GM19351 (cell line): Measurements from ENCODE around the gene MARS1.
"Not testable (repeated sequence)": the region's sequence is repeated elsewhere in the genome, so short reads cannot be mapped to it uniquely, and the experiment has no call there.

Experiments used
- ATAC-seq: cut with Tn5 transposase; IDR thresholded peaks from one replicate; pipeline ENCODE4 v1.9.1; 2021; ENCODE audit warnings: mild to moderate bottlenecking, moderate library complexity; ENCODE audit not compliant: unreplicated experiment

Gene MARS1

GRCh38 chr12:57515408-57515933 lies 27.6 kb downstream of the MARS1 start:
- no peak for ATAC-seq

DNA sequence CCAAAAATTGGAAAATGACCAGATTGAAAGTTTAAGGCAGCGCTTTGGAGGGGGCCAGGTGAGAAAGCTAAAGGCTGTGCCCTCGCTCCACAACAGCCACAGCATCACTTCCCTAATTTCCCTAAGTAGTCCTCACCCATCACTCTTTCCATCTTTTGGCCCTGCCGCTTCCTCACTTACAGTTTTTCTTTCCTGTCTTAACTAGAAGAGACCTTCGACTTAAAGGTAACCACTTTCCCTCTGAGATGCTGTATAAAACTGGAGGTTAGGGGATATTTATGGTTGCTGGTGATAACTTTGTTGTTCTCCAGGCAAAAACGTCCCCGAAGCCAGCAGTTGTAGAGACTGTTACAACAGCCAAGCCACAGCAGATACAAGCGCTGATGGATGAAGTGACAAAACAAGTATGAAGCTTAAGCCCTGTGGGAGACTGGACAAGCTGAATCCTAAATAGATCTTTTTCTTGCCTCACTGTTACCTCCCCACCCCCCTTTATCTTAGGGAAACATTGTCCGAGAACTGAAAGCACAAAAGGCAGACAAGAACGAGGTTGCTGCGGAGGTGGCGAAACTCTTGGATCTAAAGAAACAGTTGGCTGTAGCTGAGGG lies 28.2 kb downstream of the MARS1 start:
- no peak for ATAC-seq

DNA sequence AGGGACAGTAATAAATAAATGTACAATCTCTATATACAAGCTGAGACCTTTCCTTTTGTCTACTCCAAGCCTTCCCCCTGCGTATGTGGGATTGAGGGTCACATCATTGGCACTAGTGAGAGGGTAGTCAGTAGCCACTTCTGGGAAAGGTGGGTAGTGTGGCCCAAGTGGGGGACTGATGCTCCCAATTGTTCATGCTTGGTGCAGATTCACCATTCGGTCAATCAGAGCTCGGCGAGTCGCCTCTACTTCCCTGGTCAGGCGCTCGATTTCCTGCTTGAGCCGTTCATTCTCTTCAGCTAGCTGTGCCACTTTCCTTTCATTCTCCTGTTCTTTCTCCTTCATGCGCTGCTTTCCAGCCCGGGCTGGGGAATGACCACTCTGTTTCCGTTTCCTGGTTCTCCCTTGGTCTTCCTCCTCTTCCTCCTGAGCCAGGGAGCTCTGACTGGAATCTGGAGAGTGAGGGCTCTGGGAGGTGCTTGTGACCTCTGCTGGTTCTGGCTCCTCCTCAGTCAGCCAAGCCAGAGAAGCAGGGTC lies 28.8 kb downstream of the MARS1 start:
- ATAC-seq = no peak

DNA sequence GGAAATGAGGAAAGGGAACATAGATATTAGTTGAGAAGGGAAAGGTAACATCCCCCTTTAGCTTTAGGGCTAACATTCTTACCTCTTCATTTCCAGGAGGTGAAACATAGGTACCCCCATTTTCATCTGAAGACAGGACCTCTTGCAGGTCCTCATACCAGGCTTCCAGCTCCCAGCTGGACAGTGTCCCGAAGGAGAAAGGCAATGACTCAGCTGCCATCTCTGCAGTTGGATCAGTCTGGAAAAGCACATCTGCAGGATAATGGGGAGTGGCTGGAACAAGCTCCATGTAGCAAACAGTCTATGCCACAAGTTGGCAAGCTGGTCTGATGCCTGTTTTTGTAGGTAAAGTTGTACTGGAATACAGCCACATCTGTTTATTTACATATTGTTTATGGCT lies 29.3 kb downstream of the MARS1 start:
- ATAC-seq = no peak

DNA sequence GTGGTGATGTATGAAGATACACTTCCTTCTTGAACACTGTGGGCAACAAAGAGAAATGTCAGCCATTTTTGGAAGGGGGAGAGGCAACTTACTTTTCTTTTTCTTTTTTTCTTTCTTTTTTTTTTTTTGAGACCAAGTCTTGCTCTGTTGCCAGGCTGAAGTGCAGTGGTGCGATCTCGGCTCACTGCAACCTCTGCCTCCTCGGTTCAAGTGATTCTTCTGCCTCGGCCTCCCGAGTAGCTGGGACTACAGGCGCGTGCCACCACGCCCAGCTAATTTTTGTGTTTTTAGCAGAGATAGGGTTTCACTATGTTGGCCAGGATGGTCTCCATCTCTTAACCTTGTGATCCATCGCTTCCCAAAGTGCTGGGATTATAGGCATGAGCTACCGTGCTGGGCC lies 29.9 kb downstream of the MARS1 start:
- ATAC-seq = not testable (repeated sequence)

DNA sequence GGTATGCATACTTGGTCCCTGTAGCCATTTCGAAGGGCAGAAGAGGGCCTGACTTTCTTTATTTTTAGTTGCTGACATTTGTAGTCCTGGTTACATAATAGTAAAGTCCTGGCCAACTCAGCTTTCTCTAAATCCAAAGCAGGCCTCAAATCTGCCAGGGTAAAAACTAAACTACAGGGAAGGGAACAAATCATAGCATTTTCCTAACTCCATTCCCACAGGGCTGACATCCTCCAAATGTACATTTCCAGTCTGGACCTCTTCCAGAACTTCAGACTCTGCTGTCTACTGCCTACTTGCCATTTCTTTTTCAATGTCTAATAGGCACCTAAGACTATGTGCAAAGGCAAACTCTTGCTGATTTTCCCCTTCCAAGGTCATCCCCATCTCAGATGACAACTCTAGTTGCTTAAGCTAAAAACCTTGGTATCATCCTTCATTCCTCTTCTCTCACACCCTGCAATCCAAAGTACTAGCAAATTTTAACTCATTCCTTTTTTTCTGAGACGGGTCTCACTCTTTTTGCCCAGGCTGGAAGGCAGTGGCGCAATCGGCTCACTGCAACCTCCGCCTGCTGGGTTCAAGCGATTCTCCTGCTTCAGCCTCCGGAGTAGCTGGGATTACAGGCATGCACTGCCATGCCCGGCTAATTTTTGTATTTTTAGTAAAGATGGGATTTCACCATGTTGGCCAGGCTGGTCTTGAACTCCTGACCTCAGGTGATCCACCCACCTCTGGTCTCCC lies 30.5 kb downstream of the MARS1 start:
- no peak for ATAC-seq

DNA sequence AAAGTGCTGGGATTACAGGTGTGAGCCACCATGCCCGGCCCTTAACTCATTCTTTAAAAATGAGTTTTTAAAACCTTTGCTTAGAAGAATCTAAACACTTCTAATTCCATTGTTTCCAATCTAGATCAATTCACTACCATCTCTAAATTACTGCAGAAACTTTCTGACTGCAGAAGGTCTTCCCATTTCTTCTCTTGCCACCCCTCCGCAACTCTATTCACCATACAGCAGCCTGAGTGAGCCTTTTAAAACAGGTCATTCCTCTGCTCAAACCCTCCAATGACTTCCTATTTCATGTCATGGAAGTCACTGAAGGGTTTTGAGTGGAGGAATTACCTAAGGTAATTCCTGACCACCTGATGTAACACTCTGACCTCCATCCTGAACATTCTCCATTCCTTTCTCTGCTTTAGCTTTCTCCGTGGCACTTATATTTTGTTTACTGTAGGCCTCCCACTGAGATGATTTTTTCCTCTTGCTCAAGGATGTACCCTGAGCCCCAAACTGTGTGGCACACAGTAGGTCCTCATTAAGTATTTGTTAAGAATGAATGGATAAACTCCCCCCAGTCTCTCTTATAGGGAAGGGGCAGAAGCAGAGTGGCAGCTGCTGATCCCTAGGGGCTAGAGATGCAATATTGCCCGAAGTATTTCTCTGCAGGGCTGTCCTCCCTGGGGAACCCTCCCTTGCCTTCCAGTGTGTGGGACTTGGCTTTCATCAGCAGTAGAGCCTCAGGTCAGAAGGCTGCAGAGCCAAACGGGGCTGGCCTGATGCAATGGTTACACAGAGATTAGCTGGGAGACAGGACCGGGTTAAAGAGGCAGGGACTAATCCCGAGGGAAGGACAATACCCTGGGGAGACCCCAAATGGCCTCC lies 31.3 kb downstream of the MARS1 start:
- ATAC-seq = no peak

DNA sequence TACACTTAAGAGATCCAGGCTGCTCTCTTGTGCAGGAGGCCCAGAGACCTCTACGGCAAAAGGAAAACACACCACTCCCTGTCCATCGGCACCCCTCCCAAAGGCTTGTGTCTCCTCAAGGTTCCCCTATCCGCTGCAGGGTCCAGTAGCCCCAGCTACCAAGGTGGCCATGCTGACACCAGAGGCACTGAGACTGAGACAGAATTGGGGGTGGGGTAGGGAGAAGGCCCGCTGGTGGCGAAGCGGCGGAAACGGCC lies 31.9 kb downstream of the MARS1 start:
- peak; percentile 10 for ATAC-seq

- ATAC-seq = peak; percentile 66
Observed at GRCh38 chr12:57520053-57520818, 32.4 kb downstream of the MARS1 start, which contains the start of gene DDIT3. Gene DDIT3 (minus strand): TSS chr12:57520514. CDS start chr12:57517406, 3,108 bp downstream.

GRCh38 chr12:57521525-57522010 lies 33.7 kb downstream of the MARS1 start:
- no peak for ATAC-seq

DNA sequence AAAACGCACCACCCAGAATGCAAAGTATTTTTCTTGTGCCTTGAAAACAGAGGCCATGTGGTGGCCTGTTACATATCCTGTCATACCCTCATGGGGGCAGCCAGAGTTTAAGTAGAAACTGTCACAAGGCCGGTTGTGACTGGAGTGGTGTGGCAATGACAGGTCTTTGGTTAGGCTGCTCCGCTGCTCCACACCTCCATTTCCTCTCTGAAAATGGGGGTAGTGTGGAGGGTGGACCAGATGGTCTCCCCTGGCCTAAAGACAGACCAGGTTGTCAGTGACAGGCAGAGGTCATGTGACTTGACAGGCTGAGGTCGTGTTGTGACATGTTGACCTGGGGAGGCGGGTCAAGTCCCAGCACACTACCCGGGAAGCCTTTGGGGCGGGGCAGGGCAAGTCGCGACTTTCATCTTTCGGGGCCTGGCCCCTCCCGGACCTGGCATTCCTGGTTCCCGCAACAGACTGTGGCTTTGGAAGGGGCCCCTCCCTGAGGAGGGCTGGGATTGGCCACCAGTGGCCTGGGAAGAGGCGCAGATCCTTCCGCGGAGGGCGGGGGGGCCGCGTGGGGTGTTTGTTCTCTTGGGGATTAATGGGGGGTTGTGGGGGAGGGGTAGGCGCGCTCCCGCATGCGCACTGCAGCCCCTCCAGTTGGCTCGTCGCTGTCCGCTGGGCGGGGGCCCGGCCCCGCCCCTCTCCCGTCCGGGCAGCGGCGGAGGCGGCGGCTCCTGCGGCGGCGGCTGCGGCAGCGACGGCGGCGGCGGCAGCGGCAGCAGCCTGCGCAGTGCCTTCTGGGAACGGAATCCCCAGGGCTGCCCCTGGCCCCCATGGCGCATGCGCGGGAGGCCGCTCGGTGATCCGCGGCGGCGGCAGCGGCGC lies 34.4 kb downstream of the MARS1 start, which contains the start of gene MBD6:
Gene MBD6 (plus strand): TSS at position 814 of the 876 bp plus-strand sequence. CDS start 1,480 bp downstream, outside the sequence.
- peak; percentile 34 for ATAC-seq

DNA sequence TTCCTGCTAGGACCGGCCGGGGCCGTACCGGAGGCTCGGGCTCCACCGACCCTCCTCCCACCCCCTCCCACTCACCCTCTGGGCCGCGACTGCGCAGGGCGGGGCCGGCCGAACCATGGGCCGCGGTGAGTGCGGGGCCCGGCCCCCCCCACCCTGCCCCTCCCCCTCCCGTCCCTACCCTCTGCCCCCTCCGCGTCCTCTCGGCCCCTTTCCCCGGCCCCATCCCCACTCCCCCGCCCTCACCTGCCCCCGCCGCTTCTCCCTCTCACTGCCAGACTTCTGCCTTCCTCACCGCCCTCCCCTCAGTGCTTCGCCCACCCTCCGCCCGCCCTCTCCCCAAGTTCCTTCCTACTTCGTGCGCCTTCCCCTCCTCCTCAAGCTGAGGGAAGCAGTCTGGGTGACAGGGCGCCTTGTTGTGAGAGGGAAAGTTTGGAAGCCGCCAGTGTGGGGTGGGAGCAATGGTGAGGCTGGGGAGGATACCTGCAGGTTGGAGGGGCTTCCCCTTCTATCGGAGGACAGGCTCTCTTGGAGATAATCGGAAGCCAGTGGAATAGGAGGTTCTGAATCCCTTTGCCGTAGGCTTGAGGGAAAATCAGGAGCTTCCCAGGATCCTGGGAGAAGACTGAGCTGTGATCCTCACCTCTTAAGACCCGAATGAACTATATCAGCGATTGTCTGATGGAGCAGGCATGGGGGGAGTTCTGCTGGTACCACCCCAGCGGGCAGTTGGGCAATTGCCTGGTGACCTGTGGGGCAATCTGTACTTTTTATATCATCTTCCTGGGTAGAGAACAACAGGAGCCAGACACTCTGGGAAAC lies 35.2 kb downstream of the MARS1 start:
- ATAC-seq = no peak

GRCh38 chr12:57523706-57524614 lies 36.1 kb downstream of the MARS1 start:
- no peak for ATAC-seq

DNA sequence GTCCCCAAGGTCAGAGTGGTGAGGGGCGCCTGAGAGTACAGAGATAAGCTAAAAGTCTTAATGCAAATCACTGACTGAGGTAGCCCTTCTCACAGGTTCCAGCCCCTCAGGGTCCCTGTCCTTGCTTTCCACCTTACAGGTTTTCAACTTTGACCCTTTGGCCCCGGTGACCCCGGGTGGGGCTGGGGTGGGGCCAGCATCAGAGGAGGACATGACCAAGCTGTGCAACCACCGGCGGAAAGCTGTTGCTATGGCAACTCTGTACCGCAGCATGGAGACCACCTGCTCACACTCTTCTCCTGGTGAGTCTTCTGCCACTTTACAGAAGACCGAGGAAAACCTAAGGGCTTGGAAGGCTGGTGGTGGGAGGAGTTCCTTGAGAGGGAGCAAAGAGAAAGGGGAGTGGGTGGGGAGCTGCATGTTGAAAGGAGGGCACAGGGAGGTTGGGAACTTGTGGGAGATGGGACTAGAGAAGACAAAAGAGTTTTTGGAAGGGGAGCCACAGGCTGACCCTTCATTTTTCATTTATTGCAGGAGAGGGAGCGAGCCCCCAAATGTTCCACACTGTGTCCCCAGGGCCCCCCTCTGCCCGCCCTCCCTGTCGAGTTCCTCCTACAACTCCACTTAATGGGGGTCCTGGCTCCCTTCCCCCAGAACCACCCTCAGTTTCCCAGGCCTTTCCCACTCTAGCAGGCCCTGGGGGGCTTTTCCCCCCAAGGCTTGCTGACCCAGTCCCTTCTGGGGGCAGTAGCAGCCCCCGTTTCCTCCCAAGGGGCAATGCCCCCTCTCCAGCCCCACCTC lies 37.1 kb downstream of the MARS1 start:
- no peak for ATAC-seq

DNA sequence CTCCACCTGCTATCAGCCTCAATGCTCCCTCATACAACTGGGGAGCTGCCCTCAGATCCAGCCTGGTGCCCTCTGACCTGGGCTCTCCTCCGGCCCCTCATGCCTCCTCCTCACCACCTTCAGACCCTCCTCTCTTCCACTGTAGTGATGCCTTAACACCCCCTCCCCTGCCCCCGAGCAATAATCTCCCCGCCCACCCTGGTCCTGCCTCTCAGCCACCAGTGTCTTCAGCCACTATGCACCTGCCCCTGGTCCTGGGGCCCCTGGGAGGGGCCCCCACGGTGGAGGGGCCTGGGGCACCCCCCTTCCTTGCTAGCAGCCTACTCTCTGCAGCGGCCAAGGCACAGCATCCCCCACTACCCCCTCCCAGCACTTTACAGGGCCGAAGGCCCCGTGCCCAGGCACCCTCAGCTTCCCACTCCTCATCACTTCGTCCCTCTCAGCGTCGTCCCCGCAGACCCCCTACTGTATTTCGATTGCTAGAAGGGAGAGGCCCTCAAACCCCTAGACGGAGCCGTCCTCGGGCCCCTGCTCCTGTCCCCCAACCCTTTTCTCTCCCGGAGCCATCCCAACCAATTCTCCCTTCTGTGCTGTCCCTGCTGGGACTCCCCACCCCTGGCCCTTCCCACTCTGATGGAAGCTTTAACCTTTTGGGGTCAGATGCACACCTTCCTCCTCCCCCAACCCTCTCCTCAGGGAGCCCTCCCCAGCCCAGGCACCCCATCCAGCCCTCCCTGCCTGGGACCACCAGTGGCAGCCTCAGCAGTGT lies 37.9 kb downstream of the MARS1 start:
- no peak for ATAC-seq
